ENCODE data around the gene CHRNA1. TPM values are rescaled to one million over a fixed set of nuclear protein-coding genes. Genes with fewer than 3 reads are reported as not detected.

The CHRNA1 gene
- total RNA-seq, 1 experiment from 2014 or later, result not detected

- ChIA-PET RAD21 (ENCODE audit: low non-redundant PET in 1 of 2, low total read pairs in 2 of 2, uncharacterized antibody in 2 of 2, unreplicated experiment in 2 of 2) (no interaction called here), CTCF (no interaction called here), POLR2A (no interaction called here)
- TF ChIP-seq SIN3A (IDR thresholded peaks at IDR 0.05; ENCODE audit: low read depth) (no peak), POLR2A (IDR thresholded peaks at IDR 0.05; ENCODE audit: borderline replicate concordance, extremely low read depth, insufficient read depth, insufficient read length) (no peak), TCF7L2 (IDR thresholded peaks at IDR 0.05; ENCODE audit: borderline replicate concordance, extremely low read depth, insufficient read depth, insufficient read length) (no peak), CBX3 (IDR thresholded peaks at IDR 0.05; ENCODE audit: low read depth) (no peak), ATF3 (IDR thresholded peaks at IDR 0.05) (no peak), POLR2AphosphoS5 (IDR thresholded peaks at IDR 0.05; ENCODE audit: low read depth, low read length) (no peak), CEBPB (IDR thresholded peaks at IDR 0.05; ENCODE audit: low read depth) (no peak), CTCF (IDR thresholded peaks at IDR 0.05 in 2 of 3, conservative IDR thresholded peaks at IDR 0.05 in 1 of 3; ENCODE audit: borderline replicate concordance in 1 of 3, insufficient read depth in 1 of 3, low read depth in 2 of 3, low read length in 2 of 3) (no peak), ELF1 (IDR thresholded peaks at IDR 0.05; ENCODE audit: borderline replicate concordance, low read depth) (no peak), YY1 (IDR thresholded peaks at IDR 0.05; ENCODE audit: extremely low read depth, insufficient replicate concordance, low read depth, low read length) (no peak), RAD21 (IDR thresholded peaks at IDR 0.05; ENCODE audit: low read depth) (no peak), SP1 (IDR thresholded peaks at IDR 0.05; ENCODE audit: low read depth) (no peak)
- DNase-seq (ENCODE audit: low read depth, low spot score), result no peak
- no TSS peak for BruUV-seq (replicated peaks)
- Histone ChIP-seq H3K27me3 (ENCODE audit: insufficient read depth, low read length) (no peaks in the 10 kb centered on the region), H3K9ac (ENCODE audit: low read length) (no peak overlapping the region), H2AFZ (ENCODE audit: low read depth, low read length, poor library complexity, severe bottlenecking) (no peak overlapping the region), H3K4me2 (ENCODE audit: low read length) (no peak overlapping the region), H3K27ac (ENCODE audit: low read depth, low read length) (no peak overlapping the region), H3K9me3 (ENCODE audit: control insufficient read depth in 1 of 2, insufficient read depth in 1 of 2, low read depth in 1 of 2, low read length in 2 of 2) (no peaks in the 10 kb centered on the region), H4K20me1 (ENCODE audit: insufficient read depth) (no peaks in the 10 kb centered on the region), H3K79me2 (ENCODE audit: insufficient read depth, low read length) (no peaks in the 10 kb centered on the region), H3K36me3 (ENCODE audit: control insufficient read depth in 1 of 2, insufficient read depth in 2 of 2, low read length in 2 of 2) (no peaks in the 10 kb centered on the region), H3K4me3 (replicated peaks in 1 of 2; ENCODE audit: low read depth in 1 of 2, low read length in 2 of 2) (no peak overlapping the region), H3K9me2 (ENCODE audit: insufficient read depth) (no peaks in the 10 kb centered on the region), H3K4me1 (ENCODE audit: control insufficient read depth in 1 of 2, insufficient read depth in 2 of 2, low read length in 2 of 2) (no peaks in the 10 kb centered on the region)
- ATAC-seq, result no peak
- intact Hi-C loops (cut with micrococcal nuclease), result no loop called here
Measured at GRCh38 chr2:174716785-174717184, 47.5 kb downstream of the CHRNA1 start.
